ENCODE results near the gene CTNNBL1.
"Not testable (repeated sequence)": the region's sequence is repeated elsewhere in the genome, so short reads cannot be mapped to it uniquely, and the experiment has no call there.

Gene CTNNBL1, protein sequence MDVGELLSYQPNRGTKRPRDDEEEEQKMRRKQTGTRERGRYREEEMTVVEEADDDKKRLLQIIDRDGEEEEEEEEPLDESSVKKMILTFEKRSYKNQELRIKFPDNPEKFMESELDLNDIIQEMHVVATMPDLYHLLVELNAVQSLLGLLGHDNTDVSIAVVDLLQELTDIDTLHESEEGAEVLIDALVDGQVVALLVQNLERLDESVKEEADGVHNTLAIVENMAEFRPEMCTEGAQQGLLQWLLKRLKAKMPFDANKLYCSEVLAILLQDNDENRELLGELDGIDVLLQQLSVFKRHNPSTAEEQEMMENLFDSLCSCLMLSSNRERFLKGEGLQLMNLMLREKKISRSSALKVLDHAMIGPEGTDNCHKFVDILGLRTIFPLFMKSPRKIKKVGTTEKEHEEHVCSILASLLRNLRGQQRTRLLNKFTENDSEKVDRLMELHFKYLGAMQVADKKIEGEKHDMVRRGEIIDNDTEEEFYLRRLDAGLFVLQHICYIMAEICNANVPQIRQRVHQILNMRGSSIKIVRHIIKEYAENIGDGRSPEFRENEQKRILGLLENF

DNA sequence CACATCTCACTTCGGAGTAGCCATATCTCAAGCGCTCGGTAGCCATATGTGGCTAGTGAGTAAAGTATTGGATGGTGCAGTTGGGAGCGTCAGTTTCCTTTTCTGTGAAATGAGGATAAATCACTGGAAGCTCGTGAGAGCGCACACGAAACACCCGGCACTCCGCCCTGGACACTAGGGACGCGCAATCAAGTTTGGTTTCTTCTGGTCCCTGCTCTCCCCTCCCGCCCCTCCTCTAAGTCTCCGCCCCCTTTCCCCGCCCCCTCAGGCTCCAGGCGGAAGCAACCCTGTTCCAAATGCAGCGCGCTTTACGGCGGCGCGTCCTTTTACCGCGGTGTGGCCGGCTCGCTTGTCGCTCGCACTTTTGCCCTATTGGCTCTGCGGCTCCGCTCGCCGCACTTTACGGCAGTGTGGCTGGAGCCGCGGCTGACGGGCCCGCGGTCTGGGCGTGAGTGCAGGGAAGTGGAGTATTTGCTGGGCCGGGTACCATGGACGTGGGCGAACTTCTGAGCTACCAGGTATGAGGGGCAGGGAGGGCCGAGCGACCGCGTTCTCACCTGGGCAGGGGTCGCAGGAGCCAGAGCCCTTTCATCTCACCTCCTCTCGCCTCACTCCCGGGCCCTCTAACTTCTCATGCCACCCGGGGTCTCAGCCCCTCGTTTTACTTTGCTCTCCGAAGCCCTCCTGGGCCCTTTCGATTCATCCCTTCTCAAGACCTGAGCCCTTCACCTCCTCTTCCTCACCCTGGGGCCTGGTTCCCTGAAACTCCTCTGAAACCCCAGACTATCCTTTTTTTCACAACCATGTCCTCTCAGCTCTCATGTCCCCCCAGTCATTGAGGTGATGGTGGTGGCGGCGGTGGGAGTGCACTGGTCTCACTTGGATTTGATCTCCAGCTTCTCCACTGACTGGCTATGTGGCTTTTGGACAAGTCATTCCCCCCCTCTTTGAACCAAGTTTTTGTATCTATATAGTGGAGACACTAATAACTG lies at the start of gene CTNNBL1:
CTNNBL1 (plus strand) TSS at position 396 of the 992 bp plus-strand sequence; CDS start at position 489, 93 bp downstream.
- peak; percentile 93 to 97 for DNase-seq (ENCODE audit: low read depth in 2 of 2)

DNA sequence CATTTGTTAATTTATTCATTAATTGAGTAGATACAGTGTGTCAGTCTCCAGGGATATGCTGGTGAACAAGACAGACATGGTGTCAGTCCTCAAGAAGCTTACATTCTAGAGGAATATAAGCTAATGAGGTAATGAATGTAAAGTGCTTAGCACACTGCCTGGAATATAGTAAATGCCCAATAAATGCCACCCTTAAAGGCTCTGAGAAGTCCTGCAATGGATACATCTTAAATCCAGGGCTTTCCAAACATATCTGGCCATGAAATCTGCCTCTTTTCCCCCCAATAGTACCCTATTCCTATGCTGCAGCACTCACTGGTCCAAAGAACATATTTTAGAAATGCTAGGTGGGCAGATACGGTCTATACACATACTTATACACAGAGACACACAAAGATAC lies 49.2 kb upstream of the CTNNBL1 start:
- DNase-seq (ENCODE audit: low read depth in 2 of 2): no peak

DNA sequence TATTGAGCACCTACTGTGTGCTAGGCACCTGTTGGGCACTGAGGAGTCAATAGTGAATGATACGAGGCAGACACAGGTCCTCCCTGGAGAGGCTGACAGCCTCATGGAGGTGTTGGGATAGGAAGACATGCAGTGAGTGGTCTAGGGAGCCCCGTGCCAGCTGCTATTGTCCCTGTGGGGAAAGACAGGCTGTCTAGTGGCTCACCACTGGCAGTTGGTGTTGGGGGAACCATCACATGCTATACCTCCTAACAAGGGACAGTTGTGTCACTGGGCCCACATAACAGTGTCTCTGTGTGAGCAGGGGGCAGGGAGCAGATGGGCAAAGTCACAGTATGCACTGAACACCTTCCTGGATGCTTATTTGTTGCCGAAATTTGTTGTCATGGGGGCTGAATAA lies 45.9 kb upstream of the CTNNBL1 start:
- no peak for DNase-seq (ENCODE audit: low read depth in 2 of 2)

DNA sequence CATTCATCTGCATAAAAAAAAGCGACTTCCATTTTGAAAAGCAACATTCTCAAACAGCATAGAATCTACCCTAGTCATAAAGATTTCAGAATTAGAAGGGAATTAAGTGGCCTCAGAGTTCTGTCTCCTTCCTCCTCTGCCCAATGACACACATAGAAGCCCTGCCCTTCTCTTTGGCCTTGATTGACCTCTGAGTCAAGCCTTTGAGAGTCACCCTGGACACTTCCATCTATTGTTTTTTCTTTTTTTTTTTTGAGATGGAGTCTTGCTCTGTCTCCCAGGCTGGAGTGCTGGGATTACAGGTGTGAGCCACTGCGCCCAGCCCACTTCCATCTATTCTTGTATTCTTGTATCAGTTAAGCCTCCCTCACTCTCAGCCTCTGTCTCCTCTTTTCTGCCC lies 44.8 kb upstream of the CTNNBL1 start:
- no peak for DNase-seq (ENCODE audit: low read depth in 2 of 2)

DNA sequence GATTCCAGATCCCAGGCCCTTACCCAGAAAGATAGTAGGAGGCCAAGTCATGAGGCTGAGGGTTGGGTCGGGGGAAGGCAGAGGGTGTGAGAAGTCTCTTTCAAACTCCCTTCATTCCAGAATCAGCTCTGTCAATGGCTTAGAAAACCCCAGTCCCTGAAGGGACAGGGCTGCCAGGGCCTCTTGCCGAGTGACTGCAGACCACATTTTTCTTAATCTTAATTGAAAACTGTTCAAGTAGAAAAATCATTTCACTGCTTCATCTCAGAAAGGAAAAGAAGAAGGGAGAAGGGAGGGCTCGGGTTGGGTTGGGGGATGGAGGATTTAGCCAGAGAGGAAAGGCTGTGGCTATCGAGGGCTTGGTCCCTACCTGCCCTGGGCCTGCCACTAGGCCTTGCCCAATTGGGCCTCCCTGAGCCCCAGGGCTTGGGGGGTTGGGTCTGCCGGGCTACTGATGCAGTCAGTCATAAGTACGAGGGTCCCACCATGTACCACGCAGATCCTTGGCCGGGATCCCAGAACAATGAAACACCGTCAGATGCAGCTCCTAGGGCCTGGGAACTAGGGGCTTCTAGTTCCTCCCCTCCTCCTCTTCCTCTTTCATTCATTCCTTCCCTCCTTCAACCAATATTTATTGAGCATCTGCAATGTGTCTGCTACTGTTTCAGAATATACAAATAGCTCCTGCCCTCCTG lies 44.0 kb upstream of the CTNNBL1 start:
- no peak for DNase-seq (ENCODE audit: low read depth in 2 of 2)

DNA sequence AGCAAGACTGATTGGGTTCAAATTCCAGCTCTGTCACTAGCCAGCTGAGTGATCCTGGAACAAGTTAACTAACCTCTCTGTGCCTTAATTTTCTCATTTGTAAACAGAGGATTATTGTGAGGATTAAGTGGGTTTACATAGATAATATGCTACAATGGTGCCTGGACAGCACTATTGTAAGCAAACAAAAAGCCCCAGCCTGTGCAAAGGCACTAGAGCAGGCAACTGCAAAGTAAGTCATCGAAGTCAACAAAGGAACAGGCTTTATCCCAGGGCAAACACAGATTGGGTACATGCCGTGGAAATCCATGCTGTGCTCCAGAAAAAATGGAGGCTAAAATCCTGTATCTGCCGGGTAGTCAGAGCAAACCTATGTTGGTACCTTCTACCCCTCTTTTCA lies 43.2 kb upstream of the CTNNBL1 start:
- DNase-seq (ENCODE audit: low read depth in 2 of 2): no peak

DNA sequence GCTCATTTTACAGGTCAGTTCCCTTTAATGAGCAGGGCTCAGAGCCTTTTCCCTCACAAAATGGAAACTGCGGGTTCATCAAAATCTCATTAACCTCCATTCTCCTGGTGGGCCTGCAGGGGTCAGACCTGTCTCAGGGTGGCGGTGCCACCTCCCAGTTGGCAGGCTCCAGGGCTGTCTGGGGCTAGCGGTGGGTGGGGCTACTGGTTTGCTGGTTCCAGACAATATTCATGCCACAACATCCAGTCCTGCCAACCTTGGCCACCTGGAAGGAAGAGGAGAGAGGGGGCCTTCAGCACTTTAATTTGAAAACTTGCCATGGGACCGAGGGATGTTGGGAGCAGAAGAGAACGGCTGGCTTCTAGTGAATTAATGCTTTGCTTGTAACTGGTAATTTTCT lies 41.9 kb upstream of the CTNNBL1 start:
- peak in 1 of 2 donors; percentile 1 for DNase-seq (ENCODE audit: low read depth in 2 of 2)

DNA sequence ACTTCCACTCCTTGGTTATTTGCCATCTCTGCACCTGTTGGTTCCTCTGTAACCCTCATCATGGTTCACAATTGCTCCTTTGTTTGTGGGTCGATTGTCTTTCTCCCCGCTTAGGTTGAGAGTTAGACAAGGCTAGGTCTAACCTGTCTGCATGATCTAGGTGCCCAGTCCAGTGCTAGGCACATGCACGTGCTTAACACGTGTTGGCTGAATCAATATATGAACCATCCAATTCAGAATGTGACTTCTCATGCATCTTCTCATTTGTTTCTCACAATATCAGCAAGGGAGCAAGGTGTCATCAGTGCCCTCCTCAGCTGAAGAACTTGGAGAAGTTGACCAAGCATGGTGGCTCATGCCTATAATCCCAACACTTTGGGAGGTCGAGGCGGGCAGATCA lies 36.9 kb upstream of the CTNNBL1 start:
- no peak for DNase-seq (ENCODE audit: low read depth in 2 of 2)

DNA sequence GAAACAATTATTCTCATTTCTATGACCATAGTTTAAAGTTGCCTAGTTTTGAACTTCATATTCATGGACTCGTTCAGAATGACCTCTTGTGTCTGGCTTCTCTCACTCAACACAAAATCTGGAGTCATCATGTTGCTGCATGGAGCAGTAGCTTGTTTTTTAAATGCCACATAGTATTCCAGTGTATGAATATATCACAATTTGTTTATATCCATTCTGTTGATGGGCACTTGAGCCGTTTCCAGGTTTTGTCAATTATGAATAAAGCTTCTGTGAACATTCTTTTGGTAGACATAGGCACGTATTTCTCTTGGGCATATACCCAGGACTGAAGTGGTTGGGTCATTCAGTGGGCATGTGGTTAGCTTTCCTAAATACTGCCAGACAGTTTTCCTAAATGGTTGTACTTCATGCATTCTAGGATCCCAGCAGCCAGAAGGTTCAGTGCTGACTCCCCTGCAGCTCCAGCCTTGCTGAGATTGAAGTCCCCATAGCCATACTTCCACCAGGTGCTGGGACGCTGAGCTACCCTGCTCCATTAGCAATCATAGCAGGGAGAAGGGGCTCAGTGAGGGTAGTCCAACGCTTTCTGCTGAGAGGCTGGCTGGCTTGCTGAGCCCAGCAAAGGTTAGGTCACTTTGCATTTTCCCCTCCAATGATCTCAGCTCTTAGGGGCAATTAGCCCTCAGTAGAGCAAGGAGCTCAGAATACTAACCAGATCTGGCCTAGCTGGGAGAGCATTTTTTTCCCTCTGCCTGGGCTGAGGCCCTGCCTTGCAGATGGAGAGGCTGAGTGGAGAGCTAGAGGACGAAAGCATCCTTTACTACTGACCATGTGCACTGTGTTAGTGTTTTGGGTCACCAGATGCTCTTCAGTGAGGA lies 35.7 kb upstream of the CTNNBL1 start:
- DNase-seq (ENCODE audit: low read depth in 2 of 2): no peak

DNA sequence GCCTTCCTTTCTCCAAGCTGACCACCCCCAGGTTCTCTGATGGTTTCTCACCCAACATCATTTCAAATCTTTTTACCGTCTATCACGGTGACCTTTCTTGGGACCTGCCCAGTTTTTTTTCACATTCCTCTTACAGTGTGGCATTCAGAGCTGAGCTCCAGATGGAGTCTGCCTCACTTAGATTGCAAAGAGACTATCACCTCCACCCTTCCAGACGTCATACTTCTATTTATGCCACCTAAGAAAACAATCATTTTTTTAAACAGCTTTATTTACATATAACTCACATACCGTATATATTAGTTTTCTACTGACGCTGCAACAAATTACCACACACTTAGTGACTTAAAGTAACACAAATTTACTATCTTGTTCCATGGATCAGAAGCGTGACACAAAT lies 32.3 kb upstream of the CTNNBL1 start:
- DNase-seq (ENCODE audit: low read depth in 2 of 2): no peak

DNA sequence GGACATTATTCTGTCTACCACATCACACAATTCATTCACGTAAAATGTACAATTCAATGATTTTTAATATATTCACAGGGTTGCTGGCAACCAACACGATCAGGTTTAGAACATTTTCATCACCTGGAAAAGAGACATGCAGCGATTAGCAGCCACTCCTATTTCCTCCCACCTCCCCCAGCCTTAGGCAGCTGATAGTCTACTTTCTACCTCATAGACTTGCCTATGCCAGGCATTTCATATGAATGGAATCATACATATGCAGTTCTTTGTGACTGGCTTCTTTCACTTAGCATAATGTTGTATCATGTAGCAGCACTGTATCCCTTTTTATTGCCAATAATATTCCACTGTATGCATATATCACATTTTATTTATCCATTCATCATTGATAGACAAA lies 31.5 kb upstream of the CTNNBL1 start:
- no peak for DNase-seq (ENCODE audit: low read depth in 2 of 2)

DNA sequence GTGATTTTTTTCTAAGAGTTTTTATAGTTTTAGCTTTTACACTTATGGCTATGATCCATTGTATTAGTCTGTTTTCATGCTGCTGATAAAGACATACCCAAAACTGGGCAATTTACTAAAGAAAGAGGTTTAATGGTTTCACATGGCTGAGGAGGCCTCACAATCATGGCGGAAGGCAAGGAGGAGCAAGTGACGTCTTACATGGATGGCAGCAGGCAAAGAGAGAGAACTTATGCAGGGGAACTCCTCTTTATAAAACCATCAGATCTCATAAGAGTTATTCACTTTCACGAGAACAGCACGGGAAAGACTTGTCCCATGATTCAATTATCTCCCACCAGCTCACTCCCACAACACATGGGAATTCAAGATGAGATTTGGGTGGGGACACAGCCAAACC lies 29.2 kb upstream of the CTNNBL1 start:
- not testable (repeated sequence) for DNase-seq (ENCODE audit: low read depth in 2 of 2)

DNA sequence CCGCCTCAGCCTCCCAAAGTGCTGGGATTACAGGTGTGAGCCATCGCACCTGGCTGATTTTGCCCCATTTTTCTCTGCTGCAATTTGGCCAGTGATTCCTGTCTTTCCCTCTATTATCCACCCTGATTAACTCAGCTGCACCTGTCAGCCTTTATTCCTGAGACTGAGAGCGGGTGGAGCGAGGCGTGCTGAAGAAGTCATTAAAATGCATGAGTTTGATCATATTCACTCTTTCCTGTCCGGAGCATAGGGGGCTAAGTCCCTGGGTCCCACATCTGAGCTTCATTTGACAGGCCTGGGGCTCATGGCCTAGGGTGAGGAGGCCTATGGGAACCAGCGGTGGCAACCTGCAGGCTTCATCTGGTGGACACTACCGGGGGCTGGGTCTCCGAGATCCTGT lies 25.7 kb upstream of the CTNNBL1 start:
- no peak for DNase-seq (ENCODE audit: low read depth in 2 of 2)

DNA sequence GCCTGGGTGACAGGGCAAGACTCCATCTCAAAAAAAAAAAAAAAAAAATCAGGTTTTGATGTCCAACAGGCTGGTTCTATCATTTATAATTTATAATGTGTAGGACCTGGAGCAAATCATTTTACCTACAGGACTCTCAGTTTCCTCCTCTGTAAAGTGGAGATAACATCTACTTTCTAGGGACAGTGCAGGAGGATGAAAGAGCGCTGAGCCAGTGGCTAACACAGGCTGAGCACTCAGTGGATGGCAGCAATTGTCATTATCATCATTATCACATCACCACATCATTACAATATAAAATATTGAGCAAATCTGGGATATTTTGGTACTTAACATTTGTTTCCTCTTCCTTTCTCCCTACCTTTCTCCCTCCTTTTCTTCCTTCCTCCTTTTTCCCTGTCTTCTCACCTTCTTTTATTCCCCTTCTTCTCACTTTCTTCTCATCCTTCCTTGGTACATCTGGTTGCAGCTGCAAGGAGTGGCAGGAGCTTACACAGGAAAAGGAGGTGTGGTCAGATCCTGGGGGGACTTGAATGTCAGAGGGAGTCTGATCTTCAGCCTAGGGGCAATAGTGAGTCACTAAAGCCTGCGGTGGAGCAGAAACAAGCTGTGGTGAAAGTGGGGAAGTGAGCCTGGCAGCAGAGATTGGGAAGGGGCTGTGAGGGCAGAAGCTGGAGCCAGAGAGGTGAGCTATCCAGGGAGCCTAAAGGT lies 24.6 kb upstream of the CTNNBL1 start:
- DNase-seq (ENCODE audit: low read depth in 2 of 2): no peak

DNA sequence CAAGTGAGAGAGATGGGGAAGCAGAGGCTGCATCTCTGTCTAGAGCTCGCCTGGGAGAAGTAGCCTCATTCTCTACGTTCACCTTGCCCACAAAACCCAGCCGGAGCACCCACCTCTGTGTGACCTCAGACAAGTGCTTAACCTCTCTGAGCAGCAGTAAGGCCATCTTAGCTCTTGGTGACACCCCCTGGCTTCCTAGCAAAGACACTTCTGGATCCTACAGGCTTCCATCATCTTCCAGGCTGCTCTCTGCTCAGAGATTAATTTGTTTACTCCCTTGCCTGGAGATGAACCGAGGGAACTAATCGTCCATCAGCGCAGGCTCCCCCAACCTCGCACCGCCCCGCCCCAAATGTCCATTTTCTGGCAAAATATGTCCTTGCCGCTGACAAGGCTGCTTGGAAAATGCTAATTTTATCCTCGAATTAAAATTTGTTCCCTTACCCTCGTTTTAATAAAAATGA lies 24.0 kb upstream of the CTNNBL1 start:
- DNase-seq (ENCODE audit: low read depth in 2 of 2): no peak

DNA sequence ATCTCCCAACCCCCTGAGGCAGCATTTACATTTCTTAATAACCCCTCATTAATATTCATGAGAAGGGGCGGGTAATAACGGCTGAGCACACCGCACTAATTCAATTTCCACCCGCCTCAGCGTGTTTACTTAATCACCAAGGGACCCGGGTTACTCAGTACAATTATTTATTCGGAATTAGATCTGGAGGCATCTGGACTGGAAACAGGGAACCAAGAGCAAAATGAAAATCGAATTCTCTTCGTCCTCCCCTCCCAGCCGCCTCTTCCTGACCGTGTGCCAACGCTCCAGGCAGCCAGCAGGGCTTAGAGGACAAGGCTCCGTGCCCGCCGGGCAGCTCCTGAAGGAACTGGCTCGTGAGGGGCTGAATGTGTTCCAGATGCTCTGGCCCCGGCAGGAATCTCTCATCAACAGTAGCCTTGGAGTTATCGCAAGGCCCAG lies 23.5 kb upstream of the CTNNBL1 start:
- DNase-seq (ENCODE audit: low read depth in 2 of 2): no peak

DNA sequence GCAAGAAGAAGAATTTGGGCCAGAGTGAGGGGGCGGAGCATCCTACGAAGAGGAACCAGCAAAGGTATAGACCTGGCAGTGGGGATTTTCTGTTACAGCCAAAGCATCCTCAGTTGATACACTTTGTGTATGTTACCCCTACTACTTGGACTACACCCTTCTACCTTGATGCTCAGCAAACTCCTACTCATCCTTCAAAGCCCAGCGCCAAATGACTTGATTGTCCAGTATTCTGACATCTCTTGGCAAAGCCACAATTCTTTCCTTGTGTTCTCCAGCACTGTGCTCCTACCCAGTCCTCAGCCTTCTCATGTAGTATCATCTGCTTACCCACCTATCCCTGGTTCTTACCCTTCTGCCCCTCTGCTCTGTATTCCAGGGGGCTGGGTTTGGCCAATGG lies 21.7 kb upstream of the CTNNBL1 start:
- no peak for DNase-seq (ENCODE audit: low read depth in 2 of 2)

DNA sequence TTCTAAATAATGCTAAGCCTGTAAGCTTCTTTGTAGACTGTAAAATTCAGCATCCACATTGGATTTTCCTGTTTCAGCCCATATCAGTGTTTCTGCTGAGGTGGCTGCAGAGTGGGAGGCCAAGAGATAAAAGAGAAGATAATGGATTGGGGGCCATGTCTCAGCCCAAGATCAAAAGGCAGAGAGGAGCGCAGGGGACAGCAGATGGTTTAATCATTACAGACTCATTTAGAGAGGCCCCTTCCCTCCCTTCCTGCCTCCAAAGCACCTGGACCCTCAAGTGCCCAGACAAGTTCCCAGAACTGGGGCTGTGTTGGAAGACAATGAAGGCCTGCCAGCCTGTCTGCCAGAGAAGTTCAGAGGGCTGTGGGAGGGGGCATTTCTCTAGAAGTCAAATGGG lies 20.4 kb upstream of the CTNNBL1 start:
- no peak for DNase-seq (ENCODE audit: low read depth in 2 of 2)

DNA sequence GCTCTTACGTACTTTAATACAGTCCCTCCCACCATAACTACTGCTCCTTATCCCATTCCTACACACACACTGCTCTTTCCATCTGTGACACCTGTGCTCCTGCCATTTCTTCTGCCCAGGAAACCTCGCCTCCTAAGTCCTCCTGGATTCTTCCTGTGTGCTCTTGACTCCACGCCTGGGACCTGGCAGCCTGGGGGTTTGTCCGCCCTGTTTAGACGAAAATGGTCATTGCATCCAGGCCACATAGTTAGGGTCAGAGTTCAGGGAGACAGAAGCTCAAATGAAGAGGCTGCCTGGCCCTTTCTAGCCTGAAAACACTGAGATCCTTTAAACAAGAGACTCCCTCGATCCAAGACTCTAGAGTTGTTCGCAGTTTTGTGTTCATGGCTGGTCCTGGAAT lies 17.4 kb upstream of the CTNNBL1 start:
- no peak for DNase-seq (ENCODE audit: low read depth in 2 of 2)
